Activated CD4-positive, alpha-beta T cell treated with anti-CD3 and anti-CD28 coated beads for 4 hours (primary cell): Measurements from ENCODE around the gene GLTPD2.

Experiments
- DNase-seq, 2 donors: peaks; one replicate each; pipeline ENCODE4 v3.0.0-alpha.2; 2020

GLTPD2 gene

DNA sequence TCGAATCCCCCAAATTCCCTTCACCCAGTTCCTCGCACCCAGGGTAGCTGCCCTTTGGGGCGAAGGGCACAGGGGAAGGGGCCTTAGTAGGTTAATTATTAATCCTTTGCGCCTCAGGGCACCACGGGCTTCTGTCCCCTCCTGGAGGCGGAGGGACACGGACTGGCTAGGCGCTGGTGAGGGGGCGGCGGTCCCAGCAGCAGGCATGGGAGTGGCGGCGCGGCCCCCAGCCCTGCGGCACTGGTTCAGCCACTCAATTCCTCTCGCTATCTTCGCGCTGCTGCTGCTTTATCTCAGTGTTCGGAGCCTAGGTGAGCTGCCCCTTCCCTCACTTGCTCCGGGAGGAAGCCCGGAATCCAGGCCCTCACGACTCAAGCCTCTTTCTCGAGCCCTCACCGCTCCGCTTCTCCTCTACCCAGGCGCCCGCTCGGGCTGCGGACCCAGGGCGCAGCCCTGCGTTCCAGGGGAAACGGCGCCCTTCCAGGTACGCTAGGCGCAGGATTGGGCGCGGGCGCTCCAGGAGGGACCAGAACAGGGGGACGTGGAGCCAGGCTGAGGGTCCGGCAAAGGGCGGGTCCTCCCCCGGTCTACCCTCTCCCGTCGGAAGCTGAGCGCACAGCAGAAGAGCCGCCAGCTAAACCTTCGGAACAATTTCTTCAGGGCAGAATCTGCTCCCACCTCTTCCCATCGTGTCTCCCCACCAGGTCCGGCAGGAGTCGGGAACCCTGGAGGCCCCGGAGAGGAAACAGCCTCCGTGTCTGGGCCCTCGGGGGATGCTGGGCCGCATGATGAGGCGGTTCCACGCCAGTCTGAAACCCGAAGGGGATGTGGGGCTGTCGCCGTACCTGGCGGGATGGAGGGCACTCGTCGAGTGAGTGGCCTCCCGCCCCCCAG, at the start of gene GLTPD2:
Gene GLTPD2 (plus strand): TSS at position 158 of the 894 bp plus-strand sequence. CDS start 48 bp downstream, at position 206.
- no peak for DNase-seq

DNA sequence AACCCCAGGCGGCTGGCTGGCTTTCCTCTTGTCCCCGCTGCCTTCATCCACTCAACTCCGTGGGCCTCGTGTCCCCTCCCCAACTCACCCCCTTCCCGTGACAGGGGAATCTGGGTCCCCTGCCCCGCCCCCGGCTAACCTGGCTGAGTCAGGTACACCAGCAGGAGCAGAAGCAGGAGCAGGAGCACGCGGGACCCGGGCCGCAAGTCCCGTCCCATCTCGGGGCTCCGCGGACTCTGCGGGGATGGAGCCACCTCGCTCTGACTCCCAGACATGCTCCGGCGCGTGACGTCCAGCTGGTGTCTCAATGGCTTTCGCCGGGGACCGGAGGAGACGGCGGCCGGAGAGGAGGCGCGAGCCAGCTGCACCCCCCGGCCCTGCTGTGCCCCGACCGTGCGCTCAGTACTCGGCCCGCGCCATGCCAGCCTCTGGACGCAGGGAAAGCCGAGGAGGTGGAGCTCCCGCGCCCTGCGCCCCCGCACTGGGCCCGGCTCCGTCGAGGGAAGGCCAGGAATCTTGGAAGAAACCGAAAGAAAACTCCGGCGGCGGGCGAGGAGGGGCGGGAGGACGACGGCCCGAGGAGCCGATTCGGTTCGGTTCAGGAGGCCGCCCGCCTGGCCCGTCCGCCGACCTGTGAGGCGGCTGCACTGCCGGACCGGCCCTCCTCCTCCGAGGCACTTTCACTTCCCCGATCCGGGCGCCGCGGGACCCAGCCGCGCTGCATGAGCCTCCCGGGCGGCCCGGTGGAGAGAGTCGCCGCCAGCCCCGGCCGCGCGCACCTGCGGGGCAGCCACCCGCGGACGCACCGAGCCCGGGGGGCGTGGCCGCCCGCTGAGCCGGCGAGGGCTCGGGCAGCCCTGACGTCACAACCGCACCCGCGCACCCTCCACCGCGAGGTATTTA, 49.4 kb upstream of the GLTPD2 start, which contains the start of the genes CXCL16 and ZMYND15:
Gene CXCL16 (minus strand): TSS at position 807 of the 903 bp plus-strand sequence. CDS start 589 bp downstream, at position 218.
Gene ZMYND15 (plus strand): TSS at position 712 of the 903 bp plus-strand sequence. CDS start 716 bp downstream, outside the sequence.
- peak; percentile 54 to 60 for DNase-seq

DNA sequence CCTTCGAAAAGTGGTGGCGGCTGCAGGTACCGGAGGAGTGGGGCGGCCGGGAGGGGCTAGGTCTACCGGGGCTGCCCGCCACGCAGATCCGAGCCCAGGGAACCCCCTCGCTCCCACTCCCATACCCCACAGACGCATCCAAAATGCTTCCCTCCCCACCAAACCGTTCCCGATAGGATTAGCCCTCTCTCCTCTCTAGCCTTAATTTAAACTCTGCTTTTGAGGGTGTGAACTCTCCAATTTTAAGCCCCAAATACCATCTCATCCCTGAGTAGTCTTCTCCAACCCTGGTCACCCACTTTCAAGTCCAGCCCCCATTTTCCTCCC, 48.8 kb upstream of the GLTPD2 start:
- no peak for DNase-seq

DNA sequence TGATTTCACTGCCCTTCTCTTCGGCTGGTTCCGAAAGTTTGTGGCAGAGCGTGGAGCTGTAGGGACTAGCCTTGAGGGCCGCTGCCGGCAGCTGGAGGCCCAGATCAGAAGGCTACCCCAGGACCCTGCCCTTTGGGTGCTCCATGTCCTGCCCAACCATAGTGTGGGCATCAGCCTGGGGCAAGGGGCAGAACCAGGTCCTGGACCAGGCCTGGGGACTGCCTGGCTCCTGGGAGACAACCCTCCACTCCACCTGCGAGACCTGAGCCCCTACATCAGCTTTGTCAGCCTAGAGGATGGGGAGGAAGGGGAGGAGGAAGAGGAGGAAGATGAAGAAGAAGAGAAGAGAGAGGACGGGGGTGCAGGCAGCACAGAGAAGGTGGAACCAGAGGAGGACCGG, 48.2 kb upstream of the GLTPD2 start:
- DNase-seq: no peak

DNA sequence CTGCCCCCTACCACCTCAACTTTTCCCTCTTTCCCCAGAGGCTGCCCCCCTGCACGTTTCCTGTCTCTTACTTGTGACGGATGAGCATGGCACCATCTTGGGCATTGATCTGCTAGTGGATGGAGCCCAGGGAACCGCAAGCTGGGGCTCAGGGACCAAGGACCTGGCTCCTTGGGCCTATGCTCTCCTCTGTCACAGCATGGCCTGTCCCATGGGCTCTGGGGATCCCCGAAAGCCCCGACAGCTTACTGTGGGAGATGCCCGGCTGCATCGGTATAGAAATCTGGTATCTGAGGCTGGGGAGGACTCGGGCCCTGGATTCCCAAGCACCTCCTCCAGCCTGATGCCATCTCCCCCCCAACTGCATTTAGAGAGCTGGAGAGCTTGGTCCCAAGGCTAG, 47.2 kb upstream of the GLTPD2 start:
- no peak for DNase-seq

DNA sequence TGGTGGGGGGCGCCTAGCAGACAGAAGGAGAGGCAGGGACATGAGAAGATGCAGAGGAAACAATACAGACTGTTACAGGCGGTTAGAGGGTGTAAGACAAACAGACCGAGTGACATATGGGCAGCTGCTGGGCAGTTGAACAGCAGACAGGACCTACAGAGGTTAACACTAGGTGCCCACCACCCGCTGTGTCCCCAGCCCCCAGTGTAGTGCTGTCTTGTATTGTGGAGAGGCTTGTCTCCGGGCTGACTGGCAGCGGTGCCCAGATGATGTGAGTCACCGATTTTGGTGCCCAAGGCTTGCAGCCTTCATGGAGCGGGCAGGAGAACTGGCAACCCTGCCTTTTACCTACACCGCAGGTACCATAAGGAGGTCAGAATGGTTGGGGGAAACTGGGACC, 46.6 kb upstream of the GLTPD2 start:
- DNase-seq: no peak

DNA sequence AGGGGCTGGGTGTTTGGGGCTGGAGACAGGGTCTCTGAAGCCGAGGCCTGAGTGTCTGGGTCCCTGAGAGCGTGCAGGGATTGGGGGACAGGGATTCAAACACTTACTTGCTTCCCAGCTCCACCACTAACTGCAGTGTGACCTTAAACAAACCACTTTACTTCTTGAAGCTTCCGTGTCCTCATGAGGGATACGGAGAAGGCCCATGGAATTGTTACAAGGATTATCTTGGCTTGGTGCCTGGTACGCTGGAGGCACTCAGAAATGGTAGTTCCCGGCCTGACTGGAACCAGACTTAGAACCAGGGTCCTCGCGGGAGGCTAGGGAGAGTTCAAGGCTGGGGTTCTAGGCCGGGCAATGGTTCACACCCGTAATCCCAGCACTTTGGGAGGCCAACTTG, 46.1 kb upstream of the GLTPD2 start:
- no peak for DNase-seq

DNA sequence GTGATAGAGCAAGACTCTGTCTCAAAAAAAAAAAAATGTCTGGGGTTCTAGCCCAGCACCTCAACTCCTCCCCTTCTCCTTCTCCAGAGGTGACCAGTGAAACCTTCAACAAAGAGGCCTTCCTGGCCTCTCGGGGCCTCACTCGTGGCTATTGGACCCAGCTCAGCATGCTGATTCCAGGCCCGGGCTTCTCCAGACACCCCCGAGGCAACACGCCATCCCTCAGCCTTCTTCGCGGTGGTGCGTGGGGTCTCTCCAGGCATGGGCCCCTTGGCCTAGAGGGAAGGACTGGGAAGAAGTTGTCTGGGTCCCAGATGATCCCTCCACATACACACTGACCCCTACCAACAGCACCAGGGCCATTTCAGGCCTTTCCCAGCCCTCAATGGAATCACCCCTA, 45.5 kb upstream of the GLTPD2 start:
- no peak for DNase-seq

DNA sequence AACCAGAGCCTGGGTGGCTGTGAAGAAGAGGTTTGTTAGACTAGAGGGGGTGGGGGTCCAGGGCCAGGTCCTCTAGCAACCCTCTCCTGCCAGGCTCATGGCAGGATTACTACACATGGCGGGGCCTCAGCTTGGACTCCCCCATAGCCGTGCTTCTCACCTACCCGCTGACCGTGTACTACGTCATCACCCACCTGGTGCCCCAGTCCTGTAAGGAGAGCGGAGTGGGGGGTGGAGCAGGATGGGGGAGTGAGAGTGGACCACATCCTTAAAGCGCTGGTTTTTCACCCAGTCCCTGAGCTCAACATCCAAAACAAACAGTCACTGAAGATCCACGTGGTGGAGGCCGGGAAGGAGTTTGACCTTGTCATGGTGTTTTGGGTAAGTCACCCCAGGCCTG, 44.9 kb upstream of the GLTPD2 start:
- DNase-seq: no peak

DNA sequence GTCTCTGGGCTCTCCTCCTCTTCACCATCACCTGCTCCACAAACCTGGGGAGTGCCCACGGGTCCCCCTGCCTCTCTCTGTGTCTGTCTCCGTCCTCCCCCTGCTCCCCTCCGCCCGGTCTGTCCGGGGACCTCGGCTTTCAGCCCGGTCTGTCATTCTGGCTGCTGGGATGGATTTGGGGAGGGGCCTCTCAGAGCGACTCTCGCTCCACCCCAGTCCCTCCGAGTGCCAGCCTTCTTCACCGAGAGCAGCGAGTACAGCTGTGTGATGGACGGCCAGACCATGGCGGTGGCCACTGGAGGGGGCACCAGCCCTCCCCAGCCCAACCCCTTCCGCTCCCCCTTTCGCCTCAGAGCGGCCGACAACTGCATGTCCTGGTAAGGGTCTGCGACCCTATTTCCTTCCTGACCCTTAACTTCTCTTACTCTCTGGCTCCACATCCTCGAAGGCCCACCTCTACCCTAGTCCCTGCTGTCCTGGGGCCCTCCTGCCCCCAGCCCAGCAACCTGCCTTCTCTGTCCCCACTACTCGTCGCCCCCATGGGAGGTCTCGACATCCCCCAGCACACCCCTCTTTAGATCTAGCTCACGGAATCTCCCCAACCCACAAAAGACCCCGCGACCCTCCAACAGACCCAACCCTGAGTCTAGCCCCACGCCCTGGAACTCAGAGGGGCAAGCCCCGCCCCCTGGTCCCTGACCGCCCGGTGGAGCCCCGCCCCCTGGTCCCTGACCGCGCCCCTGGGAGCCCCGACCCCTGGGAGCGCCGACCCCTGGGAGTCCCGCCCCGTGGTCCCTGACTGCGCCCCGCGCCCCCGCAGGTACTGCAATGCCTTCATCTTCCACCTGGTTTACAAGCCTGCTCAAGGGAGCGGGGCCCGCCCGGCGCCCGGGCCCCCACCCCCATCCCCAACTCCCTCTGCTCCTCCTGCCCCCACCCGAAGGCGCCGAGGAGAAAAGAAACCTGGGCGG, 43.5 kb upstream of the GLTPD2 start:
- no peak for DNase-seq

DNA sequence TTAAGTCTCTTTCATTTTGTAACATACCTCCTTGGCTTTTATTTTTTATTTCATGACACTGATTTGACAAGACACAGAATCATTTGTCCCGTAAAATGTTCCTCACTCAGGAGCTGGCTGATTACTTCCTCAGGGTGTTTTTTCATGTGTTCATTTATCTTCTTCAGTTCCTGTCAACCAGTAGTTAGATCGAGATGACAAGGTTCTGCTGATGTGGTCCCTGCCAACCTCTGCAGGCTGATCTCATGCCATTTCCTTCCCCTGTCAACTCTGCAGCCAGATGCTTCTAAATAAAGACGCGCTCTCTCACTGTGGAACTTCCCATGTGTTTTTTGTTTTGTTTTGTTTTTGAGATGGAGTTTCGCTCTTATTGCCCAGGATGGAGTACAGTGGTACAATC, 40.9 kb upstream of the GLTPD2 start:
- DNase-seq: no peak

DNA sequence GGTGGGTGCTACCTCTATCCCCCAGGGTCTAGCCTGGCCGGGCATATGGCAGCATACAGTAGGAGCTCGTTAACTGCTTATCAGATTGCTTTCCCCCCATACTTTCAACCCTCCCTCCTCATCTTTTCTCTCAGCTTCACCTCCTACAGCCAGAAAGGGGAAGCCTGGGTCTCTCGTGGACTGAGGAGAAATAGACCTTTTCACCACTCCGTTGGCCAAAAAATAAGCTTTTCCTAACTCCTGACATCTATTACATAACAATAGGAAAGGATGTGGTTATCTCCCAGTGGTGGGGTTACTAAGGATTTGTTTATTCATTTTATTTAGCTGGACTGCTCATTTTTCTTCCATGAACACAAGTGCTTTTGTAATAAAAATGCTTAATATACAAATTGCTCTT, 40.1 kb upstream of the GLTPD2 start:
- no peak for DNase-seq

DNA sequence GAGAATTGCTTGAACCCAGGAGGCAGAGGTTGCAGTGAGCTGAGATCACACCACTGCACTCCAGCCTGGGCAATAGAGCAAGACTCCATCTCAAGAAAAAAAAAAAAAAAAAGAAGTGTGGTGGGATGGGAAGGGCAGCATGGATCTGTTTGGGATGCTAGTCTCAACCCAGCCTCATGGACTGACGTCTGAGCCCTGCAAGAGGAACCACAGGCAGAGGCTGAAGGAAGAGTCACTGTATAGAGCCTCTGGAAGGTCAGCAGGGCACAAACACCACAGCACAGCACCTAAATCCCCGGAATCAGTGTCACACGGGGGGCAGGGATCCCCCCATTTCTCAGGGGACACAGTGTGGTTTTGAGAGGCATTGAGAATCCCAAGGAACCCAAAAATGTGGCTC, 38.2 kb upstream of the GLTPD2 start:
- DNase-seq: no peak

DNA sequence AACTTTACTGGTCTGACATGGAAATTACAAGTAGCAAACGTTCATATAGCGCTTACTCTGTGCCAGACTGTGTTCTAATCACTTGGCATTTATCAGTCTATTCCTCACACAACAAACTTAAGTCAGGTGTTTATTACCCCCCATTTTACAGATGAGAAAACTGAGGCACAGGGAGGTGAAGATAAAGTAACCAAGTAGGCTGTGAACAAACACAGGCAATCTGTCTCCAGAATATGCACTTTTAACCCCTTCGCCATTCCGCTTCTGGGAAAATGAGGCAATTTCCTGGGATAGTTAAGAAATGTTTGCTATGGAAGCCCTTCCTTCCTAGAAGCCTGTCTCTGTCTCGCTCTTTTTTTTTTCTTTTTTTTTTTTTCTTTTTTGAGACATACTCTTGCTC, 36.8 kb upstream of the GLTPD2 start:
- DNase-seq: no peak

DNA sequence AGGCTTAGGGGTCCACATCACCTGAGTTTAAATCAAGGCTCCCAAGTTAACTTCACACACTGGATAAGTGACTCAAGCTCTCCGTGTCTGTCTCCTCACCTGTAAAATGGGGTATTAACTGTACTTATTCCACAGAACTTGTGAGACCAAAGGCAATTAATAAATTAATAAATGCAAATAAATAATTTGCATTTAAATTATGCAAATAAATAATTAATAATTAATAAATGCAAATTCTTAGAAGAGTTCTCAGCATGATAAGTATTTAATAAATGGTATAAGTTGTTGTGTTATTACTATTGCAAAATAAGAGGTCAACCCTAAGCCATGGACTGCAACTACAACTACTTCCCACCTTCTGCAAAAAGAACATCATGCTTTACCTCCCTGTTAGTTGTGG, 35.4 kb upstream of the GLTPD2 start:
- no peak for DNase-seq

DNA sequence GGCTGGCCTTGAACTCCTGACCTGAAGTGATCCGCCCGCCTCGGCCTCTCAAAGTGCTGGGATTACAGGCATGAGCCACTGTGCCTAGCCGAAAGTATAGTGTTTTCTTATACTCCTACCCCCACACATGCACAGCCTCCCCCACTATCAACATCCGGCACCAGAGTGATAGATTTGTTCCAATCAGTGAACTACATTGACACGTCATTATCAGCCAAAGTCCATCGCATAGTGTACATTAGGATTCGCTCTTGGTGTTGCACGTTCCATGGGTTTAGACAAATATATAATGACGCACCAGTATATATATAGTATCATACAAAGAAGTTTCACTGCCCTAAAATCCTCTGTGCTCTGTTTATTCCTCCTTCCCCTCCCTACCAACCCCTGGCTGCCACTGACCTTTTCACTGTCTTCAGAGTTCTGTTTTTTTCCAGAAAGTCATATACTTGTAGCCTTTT, 29.0 kb upstream of the GLTPD2 start:
- DNase-seq: no peak

DNA sequence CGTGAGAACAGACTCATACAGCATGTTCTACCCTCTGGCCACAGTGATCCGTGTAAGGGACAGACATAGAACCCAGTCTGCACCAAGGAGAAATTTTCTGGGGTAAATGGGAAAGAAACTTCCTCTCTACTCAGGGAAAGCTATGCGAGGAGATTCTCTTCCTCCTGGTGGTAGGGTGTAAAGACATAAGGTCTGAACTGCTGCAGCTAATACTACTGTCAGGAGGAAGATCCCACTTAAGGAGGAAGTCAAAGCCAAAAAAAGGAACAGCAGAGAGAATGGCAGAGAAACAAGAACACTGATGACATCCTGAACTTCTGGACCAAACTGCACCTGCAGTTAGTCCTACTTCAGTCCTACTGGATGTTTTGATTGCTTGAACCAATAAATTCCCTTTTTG, 24.2 kb upstream of the GLTPD2 start:
- no peak for DNase-seq

DNA sequence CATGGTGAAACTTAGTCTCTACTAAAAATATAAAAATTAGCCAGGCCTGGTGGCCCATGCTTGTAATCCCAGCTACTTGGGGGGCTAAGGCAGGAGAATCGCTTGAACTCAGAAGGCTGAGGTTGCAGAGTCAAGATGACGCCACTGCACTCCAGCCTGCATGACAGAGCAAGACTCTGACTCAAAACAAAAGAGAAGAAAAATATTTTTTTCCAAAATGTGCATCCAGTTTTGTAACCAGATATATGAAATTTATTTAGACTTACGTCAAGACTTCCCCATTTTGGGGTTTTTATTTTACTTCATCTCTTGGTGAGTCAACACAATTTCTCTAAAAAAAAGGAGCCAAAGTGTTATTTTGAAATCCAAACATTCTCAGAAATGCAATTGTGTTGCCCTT, 22.6 kb upstream of the GLTPD2 start:
- no peak for DNase-seq

DNA sequence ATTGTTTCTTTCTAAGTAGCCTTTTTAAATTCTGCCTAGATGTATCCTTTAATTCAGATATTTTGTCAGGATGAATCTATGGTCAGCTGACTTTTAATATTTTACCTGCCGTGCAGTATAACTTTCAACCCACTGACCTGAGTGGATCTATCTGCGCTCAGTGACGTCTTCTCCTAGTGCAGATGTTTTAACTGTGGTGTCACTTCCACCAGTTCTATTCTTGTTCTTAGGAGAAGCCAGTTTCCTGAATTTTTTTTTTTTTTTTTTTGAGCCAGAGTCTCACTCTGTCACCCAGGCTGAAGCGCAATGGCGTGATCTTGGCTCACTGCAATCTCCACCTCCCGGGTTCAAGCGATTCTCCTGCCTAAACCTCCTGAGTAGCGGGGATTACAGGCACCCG, 22.0 kb upstream of the GLTPD2 start:
- no peak for DNase-seq

DNA sequence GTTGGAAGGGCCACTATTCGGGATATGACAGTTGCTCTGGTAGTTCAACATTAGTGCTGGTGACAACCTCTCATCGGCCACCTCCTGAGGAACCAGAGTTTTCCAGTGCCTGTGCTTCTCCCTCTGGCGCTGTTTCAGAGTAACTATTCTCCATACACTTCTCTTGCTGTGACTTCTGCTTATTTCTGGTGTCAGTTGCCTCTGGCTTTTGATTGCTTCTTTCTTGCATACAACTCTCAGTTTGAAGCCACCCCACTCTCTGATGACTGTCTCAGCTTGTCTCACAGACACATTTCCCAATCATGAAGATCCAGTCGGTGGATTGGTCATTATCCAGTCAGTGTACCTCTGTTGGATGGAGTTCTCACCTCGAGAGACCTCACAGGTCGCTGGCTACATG, 20.5 kb upstream of the GLTPD2 start:
- DNase-seq: no peak

DNA sequence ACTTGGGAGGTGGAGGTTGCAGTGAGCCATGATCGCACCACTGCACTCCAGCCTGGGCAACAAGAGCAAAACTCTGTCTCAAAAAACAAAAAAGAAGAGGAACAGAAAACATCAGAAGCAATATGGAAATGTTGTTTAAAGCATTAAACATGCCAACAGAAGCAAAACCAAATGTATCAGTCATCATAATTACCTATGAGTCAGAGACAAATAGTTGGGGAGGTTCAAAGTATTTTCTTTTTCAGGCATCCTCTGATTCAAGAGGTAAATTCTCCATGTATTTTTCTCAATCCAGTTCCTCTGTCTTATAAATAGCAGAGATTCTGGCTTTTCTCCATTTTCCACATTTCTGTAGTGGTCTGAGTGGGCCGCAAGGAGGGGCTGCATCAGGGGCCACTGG, 19.1 kb upstream of the GLTPD2 start:
- no peak for DNase-seq

DNA sequence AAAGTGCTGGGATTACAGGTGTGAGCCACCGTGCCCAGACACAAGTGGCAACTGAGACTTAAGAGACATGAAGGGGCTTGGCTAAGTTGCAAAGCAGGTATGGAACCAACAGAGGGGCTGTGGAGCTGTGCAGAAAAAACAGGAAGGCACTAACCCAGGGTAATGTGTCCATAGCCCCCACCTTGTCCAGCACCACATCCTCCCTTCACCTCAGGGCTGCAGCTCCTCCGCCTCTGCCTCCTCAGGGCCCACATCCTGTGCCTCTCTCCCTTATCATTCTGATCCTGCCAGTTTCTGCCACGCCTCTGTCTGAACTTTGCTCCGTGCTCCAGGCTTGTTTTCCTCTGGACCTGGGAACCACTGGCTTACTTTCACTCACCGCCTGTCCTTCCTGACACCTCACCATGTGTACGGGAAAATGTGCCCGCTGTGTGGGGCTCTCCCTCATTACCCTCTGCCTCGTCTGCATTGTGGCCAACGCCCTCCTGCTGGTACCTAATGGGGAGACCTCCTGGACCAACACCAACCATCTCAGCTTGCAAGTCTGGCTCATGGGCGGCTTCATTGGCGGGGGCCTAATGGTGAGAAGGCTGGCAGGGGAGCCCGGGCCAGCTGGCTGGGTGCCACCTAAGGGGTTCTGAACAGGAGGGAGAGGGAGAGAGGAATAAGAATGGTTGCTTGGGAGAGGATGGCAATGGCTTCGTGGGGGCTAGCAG, 17.1 kb upstream of the GLTPD2 start, which contains the start of gene TM4SF5:
Gene TM4SF5 (plus strand): TSS at position 368 of the 716 bp plus-strand sequence. CDS start 37 bp downstream, at position 405.
- no peak for DNase-seq
